ENCODE data around the gene MAFG. TPM values are rescaled to one million over a fixed set of nuclear protein-coding genes. Genes with fewer than 3 reads are reported as not detected.

MAFG gene
- total and polyA plus RNA-seq, 12 donors = 7.7 to 44.5 (median 22.1) TPM

DNA sequence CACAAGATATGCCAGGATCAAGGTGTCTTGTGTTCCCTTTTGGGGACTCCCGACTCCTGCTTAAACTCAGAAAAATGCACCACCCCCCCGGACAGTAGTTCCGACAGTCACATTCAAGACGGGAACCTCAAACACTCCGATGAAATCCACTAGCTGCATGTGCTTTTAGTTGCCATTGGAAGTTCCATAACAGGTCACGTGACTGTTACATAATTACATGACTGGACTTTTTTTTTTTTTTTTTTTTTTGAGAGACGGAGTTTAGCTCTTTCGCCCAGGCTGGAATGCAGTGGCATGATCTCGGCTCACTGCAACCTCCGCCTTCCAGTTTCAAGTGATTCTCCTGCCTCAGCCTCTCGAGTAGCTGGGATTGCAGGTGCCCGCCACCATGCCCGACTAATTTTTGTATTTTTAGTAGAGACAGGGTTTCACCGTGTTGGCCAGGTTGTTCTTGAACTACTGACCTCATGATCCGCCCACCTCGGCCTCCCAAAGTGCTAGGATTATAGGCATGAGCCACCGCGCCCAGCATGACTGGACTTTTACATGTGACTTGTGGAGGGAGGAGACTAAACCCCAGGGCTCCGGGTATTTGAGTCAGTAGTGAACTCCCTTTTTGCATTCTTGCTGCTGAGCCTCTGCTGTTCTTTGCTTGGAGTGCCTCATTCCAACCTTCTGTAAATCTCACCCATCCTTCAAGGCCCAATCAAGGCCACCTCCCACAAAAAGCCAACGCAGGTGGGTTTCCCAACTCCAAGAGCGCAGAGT lies 11.1 kb downstream of the MAFG start:
- H3K4me1 ChIP-seq (replicated peaks in 1 of 2) = peaks cover 13 to 31% of the 10 kb centered on the region in 2 donors
- 72 to 76% (median 73%) methylated on average over 16 to 21 of the region's 21 CpGs for WGBS, 4 donors
- intact Hi-C loops (cut with DNase I) = no loop called here
- H3K36me3 ChIP-seq (replicated peaks in 1 of 2) = peaks cover 0 to 41% of the 10 kb centered on the region in 2 donors
- no peak for DNase-seq
- H3K27ac ChIP-seq = no peak overlapping the region
- no peak for TF ChIP-seq POLR2A (IDR thresholded peaks at IDR 0.05)
- TF ChIP-seq, protein P1, sequence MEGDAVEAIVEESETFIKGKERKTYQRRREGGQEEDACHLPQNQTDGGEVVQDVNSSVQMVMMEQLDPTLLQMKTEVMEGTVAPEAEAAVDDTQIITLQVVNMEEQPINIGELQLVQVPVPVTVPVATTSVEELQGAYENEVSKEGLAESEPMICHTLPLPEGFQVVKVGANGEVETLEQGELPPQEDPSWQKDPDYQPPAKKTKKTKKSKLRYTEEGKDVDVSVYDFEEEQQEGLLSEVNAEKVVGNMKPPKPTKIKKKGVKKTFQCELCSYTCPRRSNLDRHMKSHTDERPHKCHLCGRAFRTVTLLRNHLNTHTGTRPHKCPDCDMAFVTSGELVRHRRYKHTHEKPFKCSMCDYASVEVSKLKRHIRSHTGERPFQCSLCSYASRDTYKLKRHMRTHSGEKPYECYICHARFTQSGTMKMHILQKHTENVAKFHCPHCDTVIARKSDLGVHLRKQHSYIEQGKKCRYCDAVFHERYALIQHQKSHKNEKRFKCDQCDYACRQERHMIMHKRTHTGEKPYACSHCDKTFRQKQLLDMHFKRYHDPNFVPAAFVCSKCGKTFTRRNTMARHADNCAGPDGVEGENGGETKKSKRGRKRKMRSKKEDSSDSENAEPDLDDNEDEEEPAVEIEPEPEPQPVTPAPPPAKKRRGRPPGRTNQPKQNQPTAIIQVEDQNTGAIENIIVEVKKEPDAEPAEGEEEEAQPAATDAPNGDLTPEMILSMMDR (IDR thresholded peaks at IDR 0.05) = no peak
- H3K27me3 ChIP-seq = no peaks in the 10 kb centered on the region
- H3K9me3 ChIP-seq (replicated peaks in 1 of 3) = no peaks in the 10 kb centered on the region
- peak overlapping the region in 1 of 4 donors; percentile 91 for H3K4me3 ChIP-seq

DNA sequence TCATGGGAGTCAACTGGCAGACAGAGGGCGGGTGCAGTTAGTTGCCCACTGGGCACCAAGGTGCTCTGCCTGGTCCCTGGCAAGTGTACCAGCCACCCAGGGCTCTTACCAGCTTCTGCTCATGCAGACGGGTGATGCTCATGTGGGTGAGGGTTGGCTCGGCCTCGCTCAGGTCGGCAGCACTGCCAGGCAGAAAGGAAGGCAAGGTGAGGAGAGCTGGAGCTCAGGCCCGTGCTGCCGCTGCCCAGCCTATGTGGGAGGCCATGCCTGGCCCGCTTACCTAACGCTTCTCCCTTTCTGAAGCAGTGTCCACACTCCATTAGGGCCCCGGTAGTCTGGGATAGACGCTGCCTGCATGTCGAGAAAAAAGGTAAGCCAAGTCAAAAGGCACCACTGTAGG lies 12.2 kb downstream of the MAFG start:
- 90 to 94% (median 93%) methylated on average over 5 to 12 of the region's 12 CpGs for WGBS, 4 donors
- DNase-seq = no peak
- TF ChIP-seq POLR2A (IDR thresholded peaks at IDR 0.05) = no peak
- TF ChIP-seq, protein P1 (IDR thresholded peaks at IDR 0.05) = no peak
- H3K4me1 ChIP-seq (replicated peaks in 1 of 2) = peaks cover 19 to 27% of the 10 kb centered on the region in 2 donors
- no peak overlapping the region for H3K27ac ChIP-seq
- intact Hi-C loops (cut with DNase I) = no loop called here
- H3K9me3 ChIP-seq (replicated peaks in 1 of 3) = no peaks in the 10 kb centered on the region
- H3K4me3 ChIP-seq = no peak overlapping the region
- H3K36me3 ChIP-seq (replicated peaks in 1 of 2) = peaks cover 0 to 36% of the 10 kb centered on the region in 2 donors
- H3K27me3 ChIP-seq = no peaks in the 10 kb centered on the region

DNA sequence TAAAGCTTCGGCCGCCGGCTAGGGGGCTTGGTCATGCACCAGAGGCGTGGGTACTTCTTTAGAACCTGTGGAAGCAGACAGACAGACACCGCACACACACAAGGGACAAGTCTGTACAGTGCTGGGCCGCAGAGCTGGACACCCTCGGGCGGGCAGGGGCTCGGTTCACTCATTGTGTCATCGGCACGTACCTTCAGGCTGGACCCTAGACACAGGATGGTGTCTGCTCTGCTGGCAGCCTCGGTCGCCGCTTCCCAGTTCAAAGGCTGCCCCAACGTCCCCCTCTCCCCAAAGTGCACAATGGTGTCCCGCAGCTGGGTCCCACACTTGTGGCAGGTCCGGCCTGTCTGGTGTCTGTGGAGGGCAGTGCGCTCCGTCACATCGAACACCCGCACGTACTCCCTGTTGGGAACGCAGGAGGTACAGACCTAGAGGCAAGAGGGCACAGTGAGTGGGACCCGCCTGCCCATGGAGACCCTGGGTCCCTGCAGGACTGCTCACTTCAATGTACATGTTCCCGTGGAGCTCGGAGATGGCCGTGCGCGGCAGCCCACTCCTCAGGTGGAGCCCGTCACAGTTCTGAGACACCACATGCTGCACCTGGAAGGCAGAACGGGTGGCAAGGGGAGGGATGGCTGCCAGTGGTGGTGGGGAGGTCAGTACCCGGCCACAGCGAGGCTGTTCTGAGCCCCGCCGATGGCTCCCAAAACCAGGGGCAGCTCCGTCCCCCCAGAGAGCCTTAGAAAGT lies 13.3 kb downstream of the MAFG start:
- 94 to 97% (median 96%) methylated on average over 21 to 36 of the region's 36 CpGs for WGBS, 4 donors
- no peak for DNase-seq
- intact Hi-C loops (cut with DNase I) = no loop called here
- Histone ChIP-seq H3K27me3 (no peaks in the 10 kb centered on the region), H3K27ac (no peak overlapping the region), H3K4me1 (replicated peaks in 1 of 2) (peaks cover 21 to 31% of the 10 kb centered on the region in 2 donors), H3K36me3 (replicated peaks in 1 of 2) (peaks cover 0 to 36% of the 10 kb centered on the region in 2 donors), H3K9me3 (replicated peaks in 1 of 3) (no peaks in the 10 kb centered on the region), H3K4me3 (no peak overlapping the region)
- TF ChIP-seq POLR2A (IDR thresholded peaks at IDR 0.05) = no peak
- TF ChIP-seq, protein P1 (IDR thresholded peaks at IDR 0.05) = no peak

DNA sequence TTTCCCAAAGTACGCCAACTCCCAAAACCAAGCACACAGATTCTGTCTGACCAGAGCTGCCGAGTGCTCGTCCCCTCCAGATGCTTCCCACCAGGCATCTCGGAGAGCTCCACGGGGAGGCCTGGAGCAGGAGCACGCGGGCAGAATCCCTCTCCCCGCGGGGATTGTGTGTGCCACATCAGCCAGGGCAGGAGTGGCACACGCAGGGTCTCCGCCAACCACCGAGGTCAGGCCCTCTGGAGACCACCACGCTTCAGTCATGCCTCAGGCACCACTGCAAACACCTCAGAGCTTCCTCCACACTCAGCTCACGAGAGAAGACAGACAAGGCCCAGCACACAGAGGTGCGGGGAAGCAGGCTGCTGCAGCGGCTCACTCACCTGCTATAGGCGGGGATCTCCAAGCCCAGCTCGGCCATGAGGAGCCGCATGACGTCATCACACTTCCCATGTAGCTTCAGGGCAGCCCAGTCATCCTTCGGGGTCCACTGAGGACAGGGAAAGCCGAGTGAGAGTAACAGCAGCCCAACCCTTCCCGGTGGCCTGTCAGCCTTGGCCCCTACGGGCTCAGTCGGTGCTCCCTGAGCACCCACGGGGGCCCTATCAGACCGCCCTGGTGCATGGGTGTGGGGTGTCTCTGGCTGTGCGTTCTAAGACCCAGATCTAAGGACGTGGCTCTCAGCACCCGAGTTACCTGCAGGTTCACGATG lies 14.0 kb downstream of the MAFG start:
- DNase-seq = no peak
- Histone ChIP-seq H3K4me3 (no peak overlapping the region), H3K27ac (no peak overlapping the region), H3K4me1 (replicated peaks in 1 of 2) (peaks cover 21 to 31% of the 10 kb centered on the region in 2 donors), H3K27me3 (no peaks in the 10 kb centered on the region), H3K9me3 (replicated peaks in 1 of 3) (no peaks in the 10 kb centered on the region), H3K36me3 (replicated peaks in 1 of 2) (peaks cover 0 to 36% of the 10 kb centered on the region in 2 donors)
- TF ChIP-seq POLR2A (IDR thresholded peaks at IDR 0.05) = no peak
- TF ChIP-seq, protein P1 (IDR thresholded peaks at IDR 0.05) = no peak
- 91 to 95% (median 92%) methylated on average over 23 to 31 of the region's 31 CpGs for WGBS, 4 donors
- intact Hi-C loops (cut with DNase I) = no loop called here

Measured in adrenal gland (tissue), 12 donors.